Prostate gland (tissue), 2 donors: ENCODE measurements around the gene ENPP6.

Experiments
- CTCF ChIP-seq, 4 experiments: fragments of 200-600 bp in 2 of 4; fragments of 450-650 bp in 2 of 4; sonication (generic) in 2 of 4; IDR thresholded peaks; 1 replicate in 3 of 4; 2 replicates in 1 of 4; pipeline ENCODE4 v1.5.1; 2016 to 2019; ENCODE audit warnings: antibody characterized with exemption in 4 of 4, mild to moderate bottlenecking in 2 of 4, moderate library complexity in 2 of 4
- POLR2AphosphoS5 ChIP-seq: sonication (generic); formaldehyde crosslinking; IDR thresholded peaks from one replicate; pipeline ENCODE4 v1.6.1; 2017; ENCODE audit warnings: antibody characterized with exemption

- no peak for TF ChIP-seq CTCF (IDR thresholded peaks at IDR 0.05)
- no peak for TF ChIP-seq POLR2AphosphoS5
Observed at GRCh38 chr4:184235526-184235925, 17.9 kb upstream of the ENPP6 start.
